HCT116 (cell line): ENCODE results near the gene PDE1A.

Source experiments
- ATF3 ChIP-seq: IDR thresholded peaks from 2 replicates; pipeline ENCODE4 v1.6.1; 2012
- CEBPB ChIP-seq: IDR thresholded peaks from 2 replicates; pipeline ENCODE4 v1.6.1; 2012; ENCODE audit warnings: low read depth
- EGR1 ChIP-seq: IDR thresholded peaks from 2 replicates; pipeline ENCODE4 v1.6.1; 2012; ENCODE audit warnings: low read depth
- EZH2 ChIP-seq: fragments of 200-600 bp; sonication (generic); IDR thresholded peaks from 2 replicates; pipeline ENCODE4 v1.6.1; 2017; ENCODE audit warnings: antibody characterized with exemption, mixed run types
- POLR2A ChIP-seq: IDR thresholded peaks from 2 replicates; pipeline ENCODE4 v1.7.0; 2011; ENCODE audit warnings: borderline replicate concordance; ENCODE audit not compliant: insufficient read depth, insufficient read length; ENCODE audit errors: extremely low read depth
- POLR2AphosphoS5 ChIP-seq: IDR thresholded peaks from 2 replicates; pipeline ENCODE4 v1.6.1; 2011; ENCODE audit warnings: mild to moderate bottlenecking, low read depth, low read length, moderate library complexity
- RAD21 ChIP-seq: IDR thresholded peaks from 2 replicates; pipeline ENCODE4 v1.6.1; 2012; ENCODE audit warnings: low read depth, mild to moderate bottlenecking
- SIN3A ChIP-seq: IDR thresholded peaks from 2 replicates; pipeline ENCODE4 v1.6.1; 2012; ENCODE audit warnings: low read depth
- SP1 ChIP-seq: IDR thresholded peaks from 2 replicates; pipeline ENCODE4 v1.6.1; 2012; ENCODE audit warnings: low read depth
- YY1 ChIP-seq: IDR thresholded peaks from 2 replicates; pipeline ENCODE4 v1.6.1; 2011; ENCODE audit warnings: low read length, low read depth, moderate library complexity, mild to moderate bottlenecking; ENCODE audit not compliant: insufficient replicate concordance; ENCODE audit errors: extremely low read depth
- ZFX ChIP-seq: fragments of 450-650 bp; IDR thresholded peaks from 2 replicates; pipeline ENCODE4 v1.6.1; 2017
- TF ChIP-seq, protein P1 (sequence below): IDR thresholded peaks from 2 replicates; pipeline ENCODE4 v1.6.1; 2012; ENCODE audit warnings: low read depth
- TF ChIP-seq, protein P2 (sequence below), 3 experiments: fragments of 200-600 bp in 1 of 3; sonication (generic) in 1 of 3; IDR thresholded peaks in 2 of 3; conservative IDR thresholded peaks in 1 of 3; 2 replicates each; pipeline ENCODE4 v1.5.1; 2012 to 2017; ENCODE audit warnings: low read depth in 2 of 3, low read length in 2 of 3, antibody characterized with exemption in 1 of 3, borderline replicate concordance in 1 of 3, control low read depth in 1 of 3, mild to moderate bottlenecking in 1 of 3, mixed read lengths in 1 of 3, mixed run types in 1 of 3, moderate library complexity in 1 of 3; ENCODE audit not compliant: insufficient read depth in 1 of 3

DNA sequence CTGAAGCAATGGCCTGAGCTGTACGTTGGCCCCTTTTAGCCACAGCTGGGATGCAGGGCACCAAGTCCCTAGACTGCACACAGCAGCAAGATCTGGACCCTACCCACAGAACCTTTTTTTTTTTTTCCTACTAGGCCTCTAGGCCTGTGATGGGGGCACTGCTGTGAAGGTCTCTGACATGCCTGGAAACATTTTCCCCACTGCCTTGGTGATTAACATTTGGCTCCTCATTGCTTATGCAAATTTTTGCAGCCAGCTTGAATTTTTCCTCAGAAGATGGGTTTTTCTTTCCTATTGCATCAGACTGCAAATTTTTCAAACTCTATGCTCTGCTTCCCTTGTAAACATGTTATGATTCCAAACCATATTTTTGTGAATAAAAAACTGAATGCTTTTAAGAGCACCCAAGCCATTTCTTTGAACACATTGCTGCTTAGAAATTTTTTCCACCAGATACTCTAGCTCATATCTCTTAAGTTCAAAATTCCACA lies 33.5 kb downstream of the PDE1A start:
- TF ChIP-seq, protein P1, sequence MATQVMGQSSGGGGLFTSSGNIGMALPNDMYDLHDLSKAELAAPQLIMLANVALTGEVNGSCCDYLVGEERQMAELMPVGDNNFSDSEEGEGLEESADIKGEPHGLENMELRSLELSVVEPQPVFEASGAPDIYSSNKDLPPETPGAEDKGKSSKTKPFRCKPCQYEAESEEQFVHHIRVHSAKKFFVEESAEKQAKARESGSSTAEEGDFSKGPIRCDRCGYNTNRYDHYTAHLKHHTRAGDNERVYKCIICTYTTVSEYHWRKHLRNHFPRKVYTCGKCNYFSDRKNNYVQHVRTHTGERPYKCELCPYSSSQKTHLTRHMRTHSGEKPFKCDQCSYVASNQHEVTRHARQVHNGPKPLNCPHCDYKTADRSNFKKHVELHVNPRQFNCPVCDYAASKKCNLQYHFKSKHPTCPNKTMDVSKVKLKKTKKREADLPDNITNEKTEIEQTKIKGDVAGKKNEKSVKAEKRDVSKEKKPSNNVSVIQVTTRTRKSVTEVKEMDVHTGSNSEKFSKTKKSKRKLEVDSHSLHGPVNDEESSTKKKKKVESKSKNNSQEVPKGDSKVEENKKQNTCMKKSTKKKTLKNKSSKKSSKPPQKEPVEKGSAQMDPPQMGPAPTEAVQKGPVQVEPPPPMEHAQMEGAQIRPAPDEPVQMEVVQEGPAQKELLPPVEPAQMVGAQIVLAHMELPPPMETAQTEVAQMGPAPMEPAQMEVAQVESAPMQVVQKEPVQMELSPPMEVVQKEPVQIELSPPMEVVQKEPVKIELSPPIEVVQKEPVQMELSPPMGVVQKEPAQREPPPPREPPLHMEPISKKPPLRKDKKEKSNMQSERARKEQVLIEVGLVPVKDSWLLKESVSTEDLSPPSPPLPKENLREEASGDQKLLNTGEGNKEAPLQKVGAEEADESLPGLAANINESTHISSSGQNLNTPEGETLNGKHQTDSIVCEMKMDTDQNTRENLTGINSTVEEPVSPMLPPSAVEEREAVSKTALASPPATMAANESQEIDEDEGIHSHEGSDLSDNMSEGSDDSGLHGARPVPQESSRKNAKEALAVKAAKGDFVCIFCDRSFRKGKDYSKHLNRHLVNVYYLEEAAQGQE, result no peak
- TF ChIP-seq, protein P2, sequence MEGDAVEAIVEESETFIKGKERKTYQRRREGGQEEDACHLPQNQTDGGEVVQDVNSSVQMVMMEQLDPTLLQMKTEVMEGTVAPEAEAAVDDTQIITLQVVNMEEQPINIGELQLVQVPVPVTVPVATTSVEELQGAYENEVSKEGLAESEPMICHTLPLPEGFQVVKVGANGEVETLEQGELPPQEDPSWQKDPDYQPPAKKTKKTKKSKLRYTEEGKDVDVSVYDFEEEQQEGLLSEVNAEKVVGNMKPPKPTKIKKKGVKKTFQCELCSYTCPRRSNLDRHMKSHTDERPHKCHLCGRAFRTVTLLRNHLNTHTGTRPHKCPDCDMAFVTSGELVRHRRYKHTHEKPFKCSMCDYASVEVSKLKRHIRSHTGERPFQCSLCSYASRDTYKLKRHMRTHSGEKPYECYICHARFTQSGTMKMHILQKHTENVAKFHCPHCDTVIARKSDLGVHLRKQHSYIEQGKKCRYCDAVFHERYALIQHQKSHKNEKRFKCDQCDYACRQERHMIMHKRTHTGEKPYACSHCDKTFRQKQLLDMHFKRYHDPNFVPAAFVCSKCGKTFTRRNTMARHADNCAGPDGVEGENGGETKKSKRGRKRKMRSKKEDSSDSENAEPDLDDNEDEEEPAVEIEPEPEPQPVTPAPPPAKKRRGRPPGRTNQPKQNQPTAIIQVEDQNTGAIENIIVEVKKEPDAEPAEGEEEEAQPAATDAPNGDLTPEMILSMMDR (IDR thresholded peaks at IDR 0.05 in 2 of 3, conservative IDR thresholded peaks at IDR 0.05 in 1 of 3; ENCODE audit: borderline replicate concordance in 1 of 3, insufficient read depth in 1 of 3, low read depth in 2 of 3, low read length in 2 of 3), result no peak
- TF ChIP-seq EZH2 (no peak), RAD21 (no peak), EGR1 (no peak), SP1 (no peak), SIN3A (no peak), POLR2A (no peak), ATF3 (no peak), ZFX (no peak), CEBPB (no peak), YY1 (no peak), POLR2AphosphoS5 (no peak)
